Limb (tissue), 2 donors: ENCODE results near the gene HES2.
"Not testable (repeated sequence)": the region's sequence is repeated elsewhere in the genome, so short reads cannot be mapped to it uniquely, and the experiment has no call there.

ENCODE experiments used
- DNase-seq, 2 donors: peaks; one replicate each; pipeline ENCODE4 v3.0.0-alpha.2; 2016; ENCODE audit errors: extremely low spot score in 2 of 2

Gene HES2

GRCh38 chr1:6454856-6455751 lies 35.4 kb upstream of the HES2 start:
- DNase-seq = no peak

GRCh38 chr1:6453895-6454855 lies 34.5 kb upstream of the HES2 start:
- not testable (repeated sequence) for DNase-seq

- no peak for DNase-seq
Observed at GRCh38 chr1:6450943-6451373, 31.2 kb upstream of the HES2 start.

GRCh38 chr1:6450486-6450885 lies 30.8 kb upstream of the HES2 start:
- DNase-seq = not testable (repeated sequence)

GRCh38 chr1:6450005-6450450 lies 30.3 kb upstream of the HES2 start:
- DNase-seq = no peak

- DNase-seq = peak in 1 of 2 donors; percentile 69
Observed at GRCh38 chr1:6448749-6449631, 29.3 kb upstream of the HES2 start.

GRCh38 chr1:6447818-6448748 lies 28.4 kb upstream of the HES2 start:
- DNase-seq = no peak

- no peak for DNase-seq
Observed at GRCh38 chr1:6447016-6447817, 27.5 kb upstream of the HES2 start.

- DNase-seq = no peak
Observed at GRCh38 chr1:6446665-6447015, 26.9 kb upstream of the HES2 start.

GRCh38 chr1:6445929-6446328 lies 26.2 kb upstream of the HES2 start:
- DNase-seq = not testable (repeated sequence)

GRCh38 chr1:6445062-6445763 lies 25.5 kb upstream of the HES2 start:
- no peak for DNase-seq

GRCh38 chr1:6444377-6444776 lies 24.7 kb upstream of the HES2 start:
- DNase-seq = no peak

GRCh38 chr1:6443339-6444115 lies 23.8 kb upstream of the HES2 start:
- DNase-seq = no peak

GRCh38 chr1:6441586-6441985 lies 21.9 kb upstream of the HES2 start:
- DNase-seq = no peak

GRCh38 chr1:6440198-6441126 lies 20.7 kb upstream of the HES2 start:
- no peak for DNase-seq

- DNase-seq = peak; percentile 44 to 79
Observed at GRCh38 chr1:6438047-6438525, 18.4 kb upstream of the HES2 start.
